Ureter (tissue), 1 donor: ENCODE data around the gene CYTH2. TPM values are rescaled to one million over a fixed set of nuclear protein-coding genes. Genes with fewer than 3 reads are reported as not detected.

Experiments used
- DNase-seq: peaks from one replicate; pipeline ENCODE4 v3.0.0-alpha.2; 2020; ENCODE audit warnings: low spot score
- total RNA-seq: library from RNA; stranded (reverse); gene quantifications from one replicate; pipeline ENCODE4 v1.2.4, GENCODE V29; 2023
- donor health status: DM: yes; HTN: yes; CAD: no.

CYTH2 gene
- total RNA-seq, 1 donor from 2014 or later = 61.6 TPM

GRCh38 chr19:48454150-48454730 is 14.9 kb upstream of the CYTH2 start:
- DNase-seq = no peak

GRCh38 chr19:48455171-48455907 is 13.8 kb upstream of the CYTH2 start, which contains the start of gene KCNJ14:
KCNJ14 (plus strand) TSS chr19:48455574; CDS start chr19:48461725, 6,151 bp downstream.
- no peak for DNase-seq

GRCh38 chr19:48455908-48456562 is 13.1 kb upstream of the CYTH2 start:
- DNase-seq = no peak

DNA sequence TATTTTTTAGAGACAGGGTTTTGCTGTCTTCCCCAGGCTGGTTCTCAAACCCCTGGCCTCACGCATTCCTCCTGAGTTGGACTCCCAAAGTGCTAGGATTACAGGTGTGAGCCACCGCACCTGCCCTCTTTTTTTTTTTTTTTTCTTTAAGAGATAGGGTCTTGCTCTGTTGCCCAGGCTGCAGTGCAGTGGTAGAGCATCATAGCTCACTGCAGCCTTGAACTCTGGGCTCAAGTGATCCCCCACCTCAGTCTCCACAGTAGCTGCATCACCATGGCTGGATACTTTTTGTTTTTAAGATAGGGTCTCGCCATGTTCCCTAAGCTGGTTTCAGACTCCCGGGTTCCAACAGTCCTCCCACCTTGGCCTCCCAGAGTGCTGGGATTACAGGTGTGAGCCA is 12.3 kb upstream of the CYTH2 start:
- DNase-seq = no peak

- no peak for DNase-seq
These were observed 11.2 kb upstream of the CYTH2 start for GRCh38 chr19:48458016-48458415.

GRCh38 chr19:48461651-48461981 is 7.6 kb upstream of the CYTH2 start:
- DNase-seq = no peak

DNA sequence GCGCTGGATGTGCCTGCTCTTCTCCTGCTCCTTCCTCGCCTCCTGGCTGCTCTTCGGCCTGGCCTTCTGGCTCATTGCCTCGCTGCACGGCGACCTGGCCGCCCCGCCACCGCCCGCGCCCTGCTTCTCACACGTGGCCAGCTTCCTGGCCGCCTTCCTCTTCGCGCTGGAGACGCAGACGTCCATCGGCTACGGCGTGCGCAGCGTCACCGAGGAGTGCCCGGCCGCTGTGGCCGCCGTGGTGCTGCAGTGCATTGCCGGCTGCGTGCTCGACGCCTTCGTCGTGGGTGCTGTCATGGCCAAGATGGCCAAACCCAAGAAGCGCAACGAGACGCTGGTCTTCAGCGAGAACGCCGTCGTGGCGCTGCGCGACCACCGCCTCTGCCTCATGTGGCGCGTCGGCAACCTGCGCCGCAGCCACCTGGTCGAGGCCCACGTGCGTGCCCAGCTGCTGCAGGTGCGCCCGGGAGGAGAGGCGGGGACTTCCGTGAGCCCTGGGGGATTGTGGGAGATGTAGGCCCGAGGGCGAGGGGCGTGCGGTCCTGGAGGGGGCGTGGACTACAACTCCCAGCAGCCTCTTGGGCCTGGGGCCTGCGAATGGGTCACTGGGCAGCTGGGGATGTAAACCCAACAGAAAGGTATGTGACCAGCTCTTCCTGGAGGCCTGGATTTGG is 7.0 kb upstream of the CYTH2 start:
- DNase-seq = peak; percentile 42

GRCh38 chr19:48465215-48465614 is 4.0 kb upstream of the CYTH2 start:
- DNase-seq = no peak

GRCh38 chr19:48466561-48467325 is 2.4 kb upstream of the CYTH2 start:
- DNase-seq = no peak

- peak; percentile 100 for DNase-seq
These were observed 339 bp upstream of the CYTH2 start for GRCh38 chr19:48468772-48469288.

DNA sequence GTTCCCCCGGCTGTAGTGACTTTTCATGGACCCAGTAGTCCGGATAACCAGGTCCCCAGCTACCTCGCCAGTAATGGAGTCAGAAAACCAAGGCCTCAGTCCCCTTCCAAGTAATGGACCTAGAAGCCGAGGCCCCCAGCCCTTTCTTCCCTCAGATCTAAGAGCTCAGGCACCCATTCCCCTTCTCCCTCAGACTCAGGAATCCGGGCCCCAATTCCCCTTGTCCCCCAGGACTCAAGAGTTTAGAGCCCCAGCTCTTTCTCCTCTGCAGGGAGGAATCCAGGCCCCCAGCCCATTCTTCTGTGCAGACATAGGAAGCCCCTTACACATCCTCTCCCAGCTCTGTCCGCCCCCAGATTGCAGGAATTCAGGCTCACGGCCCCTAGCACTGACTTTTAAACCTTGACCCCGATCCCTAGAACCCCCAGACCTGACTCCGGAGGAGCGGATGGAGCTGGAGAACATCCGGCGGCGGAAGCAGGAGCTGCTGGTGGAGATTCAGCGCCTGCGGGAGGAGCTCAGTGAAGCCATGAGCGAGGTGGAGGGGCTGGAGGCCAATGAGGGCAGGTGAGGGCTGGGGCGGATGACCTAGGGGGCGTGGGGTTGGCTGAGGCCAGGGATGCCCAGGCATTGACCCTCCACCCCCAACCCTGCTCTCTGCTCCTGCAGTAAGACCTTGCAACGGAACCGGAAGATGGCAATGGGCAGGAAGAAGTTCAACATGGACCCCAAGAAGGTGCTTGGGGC is 938 bp downstream of the CYTH2 start:
- no peak for DNase-seq

DNA sequence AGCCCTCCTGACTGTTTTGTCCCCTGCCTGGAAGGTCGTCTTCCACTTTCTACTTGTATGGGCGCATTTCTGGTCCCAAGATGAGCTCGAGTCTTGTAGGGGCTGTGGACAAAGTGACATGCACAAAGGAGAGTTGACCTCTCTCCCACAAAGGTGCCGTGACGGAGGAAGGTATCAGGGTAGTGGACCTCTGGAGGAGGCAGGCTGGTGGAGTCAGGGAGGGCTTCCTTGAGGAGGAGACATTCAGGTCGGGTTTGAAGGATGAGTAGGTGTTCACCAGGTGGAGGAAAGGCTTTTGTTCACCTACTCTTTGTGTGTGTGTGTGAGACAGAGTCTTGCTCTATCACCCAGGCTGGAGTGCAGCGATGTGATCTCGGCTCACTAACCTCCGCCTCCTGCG is 1.7 kb downstream of the CYTH2 start:
- DNase-seq = no peak

DNA sequence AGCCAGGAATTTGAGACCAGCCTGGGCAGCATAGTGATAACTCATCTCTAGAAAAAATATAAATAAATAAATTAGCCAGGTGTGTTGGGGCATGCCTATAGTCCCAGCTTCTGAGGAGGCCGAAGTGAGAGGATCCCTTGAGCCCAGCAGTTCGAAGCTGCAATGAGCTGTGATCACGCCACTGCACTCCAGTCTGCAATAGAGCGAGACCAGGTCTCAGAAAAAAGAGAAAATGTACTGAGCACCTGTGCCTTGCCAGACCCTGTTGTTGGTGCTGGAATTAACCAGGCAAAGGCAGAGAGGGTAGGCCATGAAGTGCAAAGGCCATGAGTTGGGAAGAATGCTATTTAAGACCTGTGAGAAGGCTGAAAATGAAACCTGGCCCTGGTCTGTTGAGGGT is 2.7 kb downstream of the CYTH2 start:
- DNase-seq = no peak

GRCh38 chr19:48473161-48473966 is 4.2 kb downstream of the CYTH2 start:
- no peak for DNase-seq

DNA sequence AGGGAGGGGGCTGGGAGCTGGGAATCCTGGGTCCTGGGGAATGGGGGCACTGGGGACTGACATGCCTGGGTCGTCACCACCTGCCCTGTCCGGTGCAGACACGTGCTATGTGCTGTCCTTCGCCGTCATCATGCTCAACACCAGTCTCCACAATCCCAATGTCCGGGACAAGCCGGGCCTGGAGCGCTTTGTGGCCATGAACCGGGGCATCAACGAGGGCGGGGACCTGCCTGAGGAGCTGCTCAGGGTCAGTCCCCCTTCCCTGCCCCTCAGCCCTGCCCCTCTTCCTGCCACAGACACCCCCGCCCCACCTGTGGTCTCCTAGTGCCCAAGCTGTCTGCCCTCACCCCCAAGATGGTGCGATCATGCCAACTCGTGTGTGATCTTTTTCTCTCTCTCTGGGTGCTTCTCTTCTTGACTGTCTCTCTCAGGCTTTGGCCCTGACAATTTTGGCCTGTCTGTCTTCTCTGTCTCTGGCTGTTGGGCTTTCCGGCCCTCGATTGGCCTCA is 5.0 kb downstream of the CYTH2 start:
- no peak for DNase-seq

GRCh38 chr19:48475369-48476068 is 6.3 kb downstream of the CYTH2 start:
- no peak for DNase-seq

DNA sequence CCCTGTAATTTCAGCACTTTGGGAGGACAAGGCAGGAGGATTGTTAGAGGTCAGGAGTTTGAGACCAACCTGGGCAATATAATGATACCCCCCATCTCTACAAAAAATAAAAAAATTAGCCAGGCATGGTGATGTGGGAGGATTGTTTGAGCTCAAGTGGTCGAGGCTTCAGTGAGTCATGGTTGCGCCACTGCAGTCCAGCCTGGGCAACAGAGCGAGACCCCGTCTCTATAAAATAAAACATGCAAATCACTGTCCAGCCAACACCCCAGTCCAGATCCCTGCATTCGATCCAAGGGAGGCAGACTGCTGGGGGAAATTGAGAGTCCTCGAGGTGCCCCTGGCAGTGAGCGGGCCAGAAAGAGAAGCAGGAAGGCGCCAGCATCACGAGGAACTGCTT is 7.0 kb downstream of the CYTH2 start:
- no peak for DNase-seq

DNA sequence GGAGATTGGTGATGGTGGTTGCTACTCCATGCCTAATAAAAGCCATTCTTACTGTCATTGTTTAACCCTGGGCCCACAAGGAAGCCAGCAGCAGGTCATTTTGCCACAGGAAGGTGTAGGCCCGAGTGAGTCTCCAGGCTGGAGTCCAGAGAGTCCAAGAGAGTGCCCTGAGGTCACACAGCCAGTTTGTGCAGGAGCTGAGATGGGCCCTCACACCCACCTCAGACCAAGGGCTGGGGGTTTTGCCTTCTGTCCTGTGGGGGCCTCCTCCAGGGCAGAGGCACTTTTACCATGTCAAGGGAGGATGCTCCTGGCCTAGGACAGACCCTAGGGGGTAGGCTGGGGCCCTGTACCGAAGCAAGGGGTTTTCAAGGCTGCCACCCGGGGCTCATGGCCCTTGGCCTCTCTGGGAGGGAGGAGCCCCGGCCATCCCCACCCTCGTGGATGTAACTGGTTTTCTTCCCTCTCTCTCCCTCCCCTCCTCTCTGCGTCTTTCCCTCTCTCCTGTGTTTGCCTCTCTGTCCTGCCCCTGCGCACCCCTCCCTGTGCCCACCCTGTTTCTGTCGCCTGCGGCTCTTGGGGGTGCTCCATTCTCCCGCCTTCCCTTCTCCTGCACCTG is 8.0 kb downstream of the CYTH2 start:
- no peak for DNase-seq
